Right lobe of liver (tissue), 4 donors: ENCODE results near the gene HABP4.

Experiments
- POLR2A ChIP-seq: fragments of 450-650 bp; IDR thresholded peaks from one replicate; pipeline ENCODE4 v1.6.1; 2017; ENCODE audit warnings: antibody characterized with exemption, mild to moderate bottlenecking
- TF ChIP-seq, protein P1 (sequence below), 4 donors: fragments of 200-600 bp in 3 of 4; fragments of 450-650 bp in 1 of 4; IDR thresholded peaks; one replicate each; pipeline versions ENCODE4 v1.5.1 to v1.8.0; 2016 to 2022; ENCODE audit warnings: antibody characterized with exemption in 4 of 4, mild to moderate bottlenecking in 2 of 4
- donor health status: DM: no; HTN: no; CAD: no.
- donor health status: DM: no; HTN: no; CAD: no.
- donor health status: DM: no; HTN: yes; CAD: no.

DNA sequence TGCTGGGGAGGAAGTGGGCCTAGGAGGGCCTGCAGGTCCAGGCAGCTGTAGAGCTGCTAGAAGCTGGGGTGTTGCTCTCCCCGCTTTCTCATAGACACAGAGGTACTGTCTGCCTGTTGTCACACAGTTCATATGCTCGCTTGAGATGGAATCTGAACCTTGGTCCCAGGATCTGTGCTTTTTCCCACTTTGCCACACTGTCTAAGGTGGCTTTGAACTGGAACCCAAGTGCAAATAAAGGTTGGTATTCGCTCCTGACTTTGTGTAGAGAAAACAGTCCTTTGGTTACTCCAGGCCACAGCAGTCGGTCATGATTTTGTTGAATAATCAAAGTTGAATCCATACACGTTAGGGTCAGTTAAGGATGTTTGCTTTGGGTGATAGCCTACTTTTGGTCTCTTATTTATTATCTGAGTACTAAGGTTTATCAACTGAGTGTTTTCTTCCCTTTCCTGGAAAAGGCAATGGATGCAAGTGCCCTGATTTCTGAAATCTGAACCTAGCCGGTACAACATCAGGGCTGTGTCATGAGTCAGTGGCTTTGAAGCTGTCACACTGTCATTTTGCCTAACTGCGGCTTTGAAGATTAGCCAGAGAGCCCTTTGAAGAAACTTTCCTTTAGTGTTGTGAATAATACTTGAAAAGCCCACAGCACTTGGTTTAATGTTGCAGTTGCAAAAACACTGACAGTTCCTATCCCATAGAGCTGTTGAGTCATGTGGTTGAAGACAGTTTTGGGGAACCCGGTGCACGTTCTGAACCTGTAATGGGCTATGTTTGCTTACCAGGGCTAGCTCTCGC is 41.3 kb downstream of the HABP4 start:
- TF ChIP-seq, protein P1, sequence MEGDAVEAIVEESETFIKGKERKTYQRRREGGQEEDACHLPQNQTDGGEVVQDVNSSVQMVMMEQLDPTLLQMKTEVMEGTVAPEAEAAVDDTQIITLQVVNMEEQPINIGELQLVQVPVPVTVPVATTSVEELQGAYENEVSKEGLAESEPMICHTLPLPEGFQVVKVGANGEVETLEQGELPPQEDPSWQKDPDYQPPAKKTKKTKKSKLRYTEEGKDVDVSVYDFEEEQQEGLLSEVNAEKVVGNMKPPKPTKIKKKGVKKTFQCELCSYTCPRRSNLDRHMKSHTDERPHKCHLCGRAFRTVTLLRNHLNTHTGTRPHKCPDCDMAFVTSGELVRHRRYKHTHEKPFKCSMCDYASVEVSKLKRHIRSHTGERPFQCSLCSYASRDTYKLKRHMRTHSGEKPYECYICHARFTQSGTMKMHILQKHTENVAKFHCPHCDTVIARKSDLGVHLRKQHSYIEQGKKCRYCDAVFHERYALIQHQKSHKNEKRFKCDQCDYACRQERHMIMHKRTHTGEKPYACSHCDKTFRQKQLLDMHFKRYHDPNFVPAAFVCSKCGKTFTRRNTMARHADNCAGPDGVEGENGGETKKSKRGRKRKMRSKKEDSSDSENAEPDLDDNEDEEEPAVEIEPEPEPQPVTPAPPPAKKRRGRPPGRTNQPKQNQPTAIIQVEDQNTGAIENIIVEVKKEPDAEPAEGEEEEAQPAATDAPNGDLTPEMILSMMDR (IDR thresholded peaks at IDR 0.05): no peak
- TF ChIP-seq POLR2A: no peak
